Chondrocyte (in vitro differentiated cells): Measurements from ENCODE around the gene UVSSA. TPM values are rescaled to one million over a fixed set of nuclear protein-coding genes. Genes with fewer than 3 reads are reported as not detected.
A peak's percentile ranks its signal among the peaks of the same experiment; 100 is the strongest.

Source experiments
- DNase-seq: peaks from one replicate; pipeline ENCODE4 v3.0.0; 2021; ENCODE audit warnings: mixed read lengths, low spot score
- H3K27ac Mint-ChIP-seq: one replicate; pipeline ENCODE4 v1.8.0; 2021; ENCODE audit warnings: mild to moderate bottlenecking, moderate library complexity, mixed read lengths; ENCODE audit not compliant: unreplicated experiment
- H3K27me3 Mint-ChIP-seq: 2 replicates; pipeline ENCODE4 v1.8.0; 2021; ENCODE audit warnings: low read depth, mixed read lengths
- H3K36me3 Mint-ChIP-seq: 2 replicates; pipeline ENCODE4 v1.8.0; 2021; ENCODE audit warnings: low read depth, mixed read lengths
- H3K4me1 Mint-ChIP-seq: 2 replicates; pipeline ENCODE4 v1.8.0; 2021; ENCODE audit warnings: low read depth, mild to moderate bottlenecking, mixed read lengths
- H3K4me3 Mint-ChIP-seq: one replicate; pipeline ENCODE4 v1.8.0; 2021; ENCODE audit warnings: mild to moderate bottlenecking, moderate library complexity, mixed read lengths; ENCODE audit not compliant: unreplicated experiment
- H3K9me3 Mint-ChIP-seq: 2 replicates; pipeline ENCODE4 v1.8.0; 2021; ENCODE audit warnings: low read depth, mixed read lengths
- CTCF ChIP-seq: fragments of 200-600 bp; sonication (generic); IDR thresholded peaks from 2 replicates; pipeline ENCODE4 v1.5.0; 2021; ENCODE audit warnings: antibody characterized with exemption, mild to moderate bottlenecking, moderate library complexity
- total RNA-seq: library from RNA; stranded (reverse); gene quantifications from 3 replicates; pipeline ENCODE4 v1.2.1, GENCODE V29; 2021

UVSSA gene
- total RNA-seq, 1 donor from 2014 or later: 20.9 TPM

GRCh38 chr4:1375761-1376322 lies 28.8 kb downstream of the UVSSA start:
- H3K27ac Mint-ChIP-seq: no peak overlapping the region
- peaks cover 20% of the 10 kb centered on the region for H3K36me3 Mint-ChIP-seq
- no peak overlapping the region for H3K4me3 Mint-ChIP-seq
- no peaks in the 10 kb centered on the region for H3K27me3 Mint-ChIP-seq
- H3K4me1 Mint-ChIP-seq: no peaks in the 10 kb centered on the region
- no peaks in the 10 kb centered on the region for H3K9me3 Mint-ChIP-seq
- peak; percentile 69 for DNase-seq
- no peak for TF ChIP-seq CTCF

GRCh38 chr4:1376391-1376840 lies 29.4 kb downstream of the UVSSA start:
- no peak overlapping the region for H3K27ac Mint-ChIP-seq
- no peaks in the 10 kb centered on the region for H3K9me3 Mint-ChIP-seq
- no peaks in the 10 kb centered on the region for H3K4me1 Mint-ChIP-seq
- peaks cover 15% of the 10 kb centered on the region for H3K36me3 Mint-ChIP-seq
- no peak for TF ChIP-seq CTCF
- no peaks in the 10 kb centered on the region for H3K27me3 Mint-ChIP-seq
- DNase-seq: peak; percentile 91
- H3K4me3 Mint-ChIP-seq: no peak overlapping the region

GRCh38 chr4:1376841-1377605 lies 30.0 kb downstream of the UVSSA start:
- H3K4me1 Mint-ChIP-seq: no peaks in the 10 kb centered on the region
- DNase-seq: peak; percentile 90
- H3K4me3 Mint-ChIP-seq: no peak overlapping the region
- no peak overlapping the region for H3K27ac Mint-ChIP-seq
- no peaks in the 10 kb centered on the region for H3K27me3 Mint-ChIP-seq
- TF ChIP-seq CTCF: no peak
- no peaks in the 10 kb centered on the region for H3K9me3 Mint-ChIP-seq
- peaks cover 12% of the 10 kb centered on the region for H3K36me3 Mint-ChIP-seq

GRCh38 chr4:1377606-1378261 lies 30.7 kb downstream of the UVSSA start:
- Mint-ChIP-seq H3K4me3 (no peak overlapping the region), H3K27ac (no peak overlapping the region), H3K27me3 (no peaks in the 10 kb centered on the region), H3K9me3 (no peaks in the 10 kb centered on the region), H3K4me1 (no peaks in the 10 kb centered on the region), H3K36me3 (peaks cover 10% of the 10 kb centered on the region)
- DNase-seq: peak; percentile 85
- TF ChIP-seq CTCF: no peak

- Mint-ChIP-seq H3K27ac (no peak overlapping the region), H3K4me3 (no peak overlapping the region), H3K36me3 (peaks cover 2% of the 10 kb centered on the region), H3K4me1 (no peaks in the 10 kb centered on the region), H3K27me3 (no peaks in the 10 kb centered on the region), H3K9me3 (no peaks in the 10 kb centered on the region)
- peak; percentile 91 for DNase-seq
- TF ChIP-seq CTCF: no peak
Measured at GRCh38 chr4:1378559-1379231, 31.7 kb downstream of the UVSSA start.
